Measurements from ENCODE around the gene GALM.

Gene GALM

GRCh38 chr2:38747819-38748218, 81.9 kb downstream of the GALM start:
- TF ChIP-seq, protein P1, sequence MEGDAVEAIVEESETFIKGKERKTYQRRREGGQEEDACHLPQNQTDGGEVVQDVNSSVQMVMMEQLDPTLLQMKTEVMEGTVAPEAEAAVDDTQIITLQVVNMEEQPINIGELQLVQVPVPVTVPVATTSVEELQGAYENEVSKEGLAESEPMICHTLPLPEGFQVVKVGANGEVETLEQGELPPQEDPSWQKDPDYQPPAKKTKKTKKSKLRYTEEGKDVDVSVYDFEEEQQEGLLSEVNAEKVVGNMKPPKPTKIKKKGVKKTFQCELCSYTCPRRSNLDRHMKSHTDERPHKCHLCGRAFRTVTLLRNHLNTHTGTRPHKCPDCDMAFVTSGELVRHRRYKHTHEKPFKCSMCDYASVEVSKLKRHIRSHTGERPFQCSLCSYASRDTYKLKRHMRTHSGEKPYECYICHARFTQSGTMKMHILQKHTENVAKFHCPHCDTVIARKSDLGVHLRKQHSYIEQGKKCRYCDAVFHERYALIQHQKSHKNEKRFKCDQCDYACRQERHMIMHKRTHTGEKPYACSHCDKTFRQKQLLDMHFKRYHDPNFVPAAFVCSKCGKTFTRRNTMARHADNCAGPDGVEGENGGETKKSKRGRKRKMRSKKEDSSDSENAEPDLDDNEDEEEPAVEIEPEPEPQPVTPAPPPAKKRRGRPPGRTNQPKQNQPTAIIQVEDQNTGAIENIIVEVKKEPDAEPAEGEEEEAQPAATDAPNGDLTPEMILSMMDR (IDR thresholded peaks at IDR 0.05): no peak

GRCh38 chr2:38748391-38748790, 82.5 kb downstream of the GALM start:
- TF ChIP-seq, protein P1 (IDR thresholded peaks at IDR 0.05): no peak

- TF ChIP-seq, protein P1 (IDR thresholded peaks at IDR 0.05): no peak
Measured at GRCh38 chr2:38748943-38749804, 83.3 kb downstream of the GALM start.

DNA sequence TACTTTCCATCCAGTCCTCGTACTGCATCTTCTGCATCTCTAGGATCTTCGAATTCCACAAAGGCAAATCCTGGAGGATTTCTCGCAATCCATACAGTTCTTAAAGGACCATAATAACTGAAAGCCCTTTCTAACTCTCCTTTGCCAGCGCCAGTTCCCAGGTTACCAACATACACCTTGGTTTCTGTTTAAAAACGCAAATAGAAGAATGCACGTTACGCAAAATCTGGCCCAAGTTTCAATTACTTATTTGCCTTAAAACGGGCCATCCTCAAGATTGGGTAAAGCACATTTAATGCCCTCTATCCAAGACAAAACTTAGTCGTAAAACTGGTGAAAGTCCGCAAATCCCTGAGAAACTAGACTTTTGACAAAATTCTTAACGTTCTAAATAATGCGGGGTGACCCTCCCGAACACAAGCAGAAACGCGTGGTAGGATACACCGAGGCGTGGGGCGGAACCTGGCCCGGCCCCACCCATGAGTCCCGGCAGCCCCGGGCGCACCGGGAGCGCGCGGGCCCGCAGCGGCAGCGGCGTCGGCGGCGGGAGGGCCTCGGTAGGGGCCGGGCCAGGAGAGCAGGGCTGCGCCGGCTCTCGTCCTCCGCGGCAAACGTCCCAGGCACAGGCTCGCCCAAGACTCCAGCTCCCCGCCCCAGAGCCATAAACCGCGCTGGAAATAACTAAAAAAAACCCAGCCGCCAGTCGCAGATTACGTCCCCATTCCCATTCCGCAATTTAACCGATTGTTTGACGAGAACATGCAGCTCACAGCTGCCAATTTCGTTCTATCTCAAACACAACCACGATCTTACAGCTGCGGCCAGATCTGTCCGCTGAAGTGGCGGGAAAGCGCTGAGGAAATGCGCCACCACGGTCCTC, 84.3 kb downstream of the GALM start:
- TF ChIP-seq, protein P1 (IDR thresholded peaks at IDR 0.05): no peak

DNA sequence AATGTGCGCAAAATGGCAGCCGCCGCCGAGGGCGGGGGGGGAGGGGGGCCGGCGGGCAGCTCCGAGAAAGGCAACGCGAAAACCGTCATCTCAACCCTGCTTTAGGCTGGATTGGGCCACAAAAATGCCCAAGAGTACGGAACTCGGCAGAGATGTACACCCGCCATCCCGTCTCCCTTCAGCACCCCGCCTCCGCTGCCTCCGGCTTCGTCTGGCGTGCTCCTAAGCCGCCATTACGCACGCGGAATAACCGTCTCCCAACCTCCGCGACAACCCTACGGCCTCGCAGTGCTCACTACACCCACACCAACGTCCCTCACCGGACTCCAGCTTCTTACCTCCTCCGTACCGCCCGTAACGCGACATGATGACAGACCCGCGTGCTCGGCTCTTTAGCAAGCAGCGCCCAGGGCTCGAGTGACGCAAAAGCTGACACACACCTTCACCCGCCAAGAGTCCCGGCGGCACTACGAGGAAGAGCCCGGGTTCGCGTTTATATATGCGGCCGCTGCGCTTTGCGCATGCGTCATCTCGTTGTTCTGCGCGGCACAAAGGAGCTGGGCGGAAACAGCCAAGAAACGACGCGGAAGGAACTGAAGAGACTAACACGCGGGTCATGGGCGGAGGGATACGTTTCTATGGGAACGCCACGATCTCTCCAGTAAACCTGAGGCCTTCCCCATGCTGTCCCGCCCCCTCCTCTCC, 85.1 kb downstream of the GALM start, which contains the start of gene SRSF7:
SRSF7 (minus strand) TSS at position 471 of the 705 bp plus-strand sequence; CDS start at position 366, 105 bp downstream.
- TF ChIP-seq, protein P1 (IDR thresholded peaks at IDR 0.05): no peak

DNA sequence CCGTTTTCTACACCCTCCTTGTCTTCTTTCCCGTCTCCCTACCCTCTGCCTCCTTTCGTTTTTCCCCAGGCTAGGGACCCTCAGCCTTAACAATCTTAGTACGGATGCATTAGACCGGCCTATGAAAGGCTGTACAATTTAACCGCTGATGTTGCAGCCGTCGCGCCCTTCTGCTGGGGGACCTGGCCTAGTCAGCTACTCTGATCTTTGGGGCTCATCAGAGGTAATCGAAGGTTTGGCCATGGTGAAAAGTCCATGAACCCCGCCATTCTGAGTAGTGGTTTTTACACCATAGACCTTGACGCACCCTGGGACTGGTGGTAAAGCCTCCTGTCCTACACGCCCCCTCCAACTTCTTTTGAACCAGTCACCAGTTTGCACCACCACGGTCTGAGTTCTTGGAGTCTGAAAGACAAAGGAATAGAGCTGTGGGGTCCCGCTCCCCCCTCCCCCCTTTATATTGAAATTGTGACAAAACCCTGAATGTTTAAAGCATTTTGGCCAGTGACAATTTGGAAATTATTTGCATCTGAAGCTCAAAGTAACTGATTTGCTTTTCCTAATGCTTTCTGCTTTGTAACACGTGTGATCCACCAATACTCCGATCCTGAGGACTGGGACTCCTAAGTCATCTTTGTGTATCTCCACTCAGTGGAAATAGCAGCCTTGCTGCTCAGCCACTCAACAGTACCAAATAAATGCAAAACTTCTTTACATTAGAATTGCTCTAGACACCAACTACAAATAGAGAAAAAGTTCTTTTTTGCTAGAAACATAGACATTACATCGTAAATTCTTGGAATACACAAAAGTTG, 85.9 kb downstream of the GALM start:
- TF ChIP-seq, protein P1 (IDR thresholded peaks at IDR 0.05): no peak
